MCF 10A (cell line): Measurements from ENCODE around the gene TNRC18. TPM values are rescaled to one million over a fixed set of nuclear protein-coding genes. Genes with fewer than 3 reads are reported as not detected.

ENCODE experiments used
- BruUV-seq: library from RNA; stranded (reverse); fragments of 400-500 nt; replicated peaks from 2 replicates; lab custom pipeline; 2021; lab: Mats Ljungman, UMichigan
- CTCF ChIA-PET: fragments of 300-600 bp; sonication (Branson Sonifier 250); formaldehyde crosslinking; extraction: SDS; loops from one replicate; lab custom pipeline; 2021; ENCODE audit warnings: antibody characterized with exemption, inconsistent platforms; lab: Yijun Ruan, JAX
- POLR2A ChIA-PET: fragments of 300-600, 350-650 bp; sonication (Branson Sonifier 250); formaldehyde crosslinking; extraction: SDS; loops from one replicate; lab custom pipeline; 2020; ENCODE audit warnings: antibody characterized with exemption, inconsistent platforms; lab: Yijun Ruan, JAX
- DNase-seq: peaks from one replicate; pipeline ENCODE4 v3.0.0-alpha.2; 2018; ENCODE audit not compliant: unreplicated experiment
- H3K27ac Mint-ChIP-seq: one replicate; pipeline ENCODE4 v1.8.0; 2022; ENCODE audit warnings: mild to moderate bottlenecking, low read depth, mixed read lengths; ENCODE audit not compliant: unreplicated experiment
- H3K27me3 Mint-ChIP-seq: one replicate; pipeline ENCODE4 v1.8.0; 2022; ENCODE audit warnings: mixed read lengths; ENCODE audit not compliant: insufficient read depth, unreplicated experiment
- H3K36me3 Mint-ChIP-seq: one replicate; pipeline ENCODE4 v1.8.0; 2022; ENCODE audit warnings: mild to moderate bottlenecking, moderate library complexity, mixed read lengths; ENCODE audit not compliant: insufficient read depth, unreplicated experiment
- H3K4me1 Mint-ChIP-seq: one replicate; pipeline ENCODE4 v1.8.0; 2022; ENCODE audit warnings: mixed read lengths; ENCODE audit not compliant: insufficient read depth, unreplicated experiment
- H3K4me3 Mint-ChIP-seq: one replicate; pipeline ENCODE4 v1.8.0; 2022; ENCODE audit warnings: mild to moderate bottlenecking, moderate library complexity, mixed read lengths; ENCODE audit not compliant: unreplicated experiment
- H3K9me3 Mint-ChIP-seq: one replicate; pipeline ENCODE4 v1.8.0; 2022; ENCODE audit warnings: mixed read lengths; ENCODE audit not compliant: unreplicated experiment
- CTCF ChIP-seq: fragments of 200-600 bp; IDR thresholded peaks from one replicate; pipeline ENCODE4 v1.8.0; 2022; ENCODE audit warnings: antibody characterized with exemption, mild to moderate bottlenecking; ENCODE audit not compliant: unreplicated experiment
- intact Hi-C: fragments of 100-400 bp; cut with micrococcal nuclease; formaldehyde crosslinking; loops from 2 replicates; pipeline ENCODE4 v1.14.1; 2022
- total RNA-seq: library from RNA; stranded (reverse); gene quantifications from 2 replicates; pipeline ENCODE4 v1.2.3, GENCODE V29; 2022

TNRC18 gene
- total RNA-seq, 1 experiment from 2014 or later: 132 TPM

DNA sequence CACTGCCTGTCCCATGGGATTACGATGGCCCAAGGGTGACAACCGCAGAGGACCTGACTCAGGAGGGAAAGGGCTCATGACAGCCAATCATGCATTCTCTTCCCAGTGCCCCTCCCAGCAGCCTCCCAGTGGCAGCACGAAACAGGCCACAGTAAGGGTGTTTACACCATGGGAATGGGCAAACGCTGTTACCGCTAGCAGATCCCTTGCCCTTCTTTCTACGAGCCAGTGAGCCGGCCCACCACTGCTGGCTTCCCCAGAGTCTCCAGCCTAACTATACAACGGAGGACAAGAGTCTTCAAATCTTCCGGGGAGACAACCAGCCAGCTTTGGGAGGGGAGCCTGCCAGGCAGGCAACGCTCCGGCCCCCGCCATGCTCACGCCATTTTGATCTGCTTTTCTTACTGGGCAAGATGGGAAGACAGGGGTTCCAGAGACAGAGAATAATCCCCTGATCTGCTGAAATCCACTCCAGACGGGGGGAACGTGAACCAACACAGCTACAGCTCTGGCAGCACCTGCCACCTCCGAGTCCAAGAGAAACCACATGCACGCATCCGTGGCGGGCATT is 71.1 kb downstream of the TNRC18 start:
- POLR2A ChIA-PET: no interaction called here
- no peaks in the 10 kb centered on the region for H3K9me3 Mint-ChIP-seq

GRCh38 chr7:5351507-5352265 is 71.9 kb downstream of the TNRC18 start:
- Mint-ChIP-seq H3K4me1 (peaks cover 12% of the 10 kb centered on the region), H3K27me3 (no peaks in the 10 kb centered on the region), H3K36me3 (peaks cover 84% of the 10 kb centered on the region), H3K27ac (no peak overlapping the region), H3K9me3 (no peaks in the 10 kb centered on the region), H3K4me3 (no peak overlapping the region)
- intact Hi-C loops: no loop called here
- TF ChIP-seq CTCF: no peak
- ChIA-PET POLR2A (interaction anchor here (0.5 kb wide), 1 partner anchor 297 kb away, joined by 3 read pairs; no protein-coding TSS in a partner anchor), CTCF (no interaction called here)
- no TSS peak for BruUV-seq
- DNase-seq: no peak

More for the DNA sequence above, 71.1 kb downstream of the TNRC18 start:
- no peak for DNase-seq
- no TSS peak for BruUV-seq
- no peaks in the 10 kb centered on the region for H3K27me3 Mint-ChIP-seq
- no peak for TF ChIP-seq CTCF
- CTCF ChIA-PET: interaction anchor here (0.6 to 4.1 kb wide), 2 partner anchors 14 to 709 kb away, joined by 4 to 21 read pairs; no protein-coding TSS in a partner anchor
- H3K4me3 Mint-ChIP-seq: no peak overlapping the region
- H3K27ac Mint-ChIP-seq: no peak overlapping the region
- peaks cover 12% of the 10 kb centered on the region for H3K4me1 Mint-ChIP-seq
- intact Hi-C loops: no loop called here
- peaks cover 93% of the 10 kb centered on the region for H3K36me3 Mint-ChIP-seq

GRCh38 chr7:5350600-5351385 is 72.8 kb downstream of the TNRC18 start:
- POLR2A ChIA-PET: no interaction called here
- intact Hi-C loops: no loop called here
- no peak overlapping the region for H3K4me3 Mint-ChIP-seq
- H3K27me3 Mint-ChIP-seq: no peaks in the 10 kb centered on the region
- no peak for DNase-seq
- CTCF ChIA-PET: interaction anchor here (1.4 kb wide), 1 partner anchor 15 kb away, joined by 4 read pairs; no protein-coding TSS in a partner anchor
- TF ChIP-seq CTCF: no peak
- no peaks in the 10 kb centered on the region for H3K9me3 Mint-ChIP-seq
- peaks cover 81% of the 10 kb centered on the region for H3K36me3 Mint-ChIP-seq
- H3K4me1 Mint-ChIP-seq: peaks cover 12% of the 10 kb centered on the region
- no TSS peak for BruUV-seq
- no peak overlapping the region for H3K27ac Mint-ChIP-seq

DNA sequence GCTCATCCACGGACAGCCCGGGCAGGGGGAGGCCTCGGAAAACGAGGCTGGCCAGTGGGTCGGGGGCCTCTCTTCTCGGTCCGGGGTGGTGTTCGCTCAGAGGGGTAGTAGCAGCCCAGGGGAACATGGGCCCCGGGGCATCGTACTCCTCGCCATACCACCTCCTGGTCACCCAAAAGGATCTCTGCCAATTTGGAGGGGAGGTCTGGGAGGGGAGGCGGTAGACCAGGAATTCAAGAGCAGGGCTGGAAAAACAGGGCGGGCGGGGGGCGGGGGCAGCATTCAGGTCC is 73.5 kb downstream of the TNRC18 start:
- BruUV-seq: no TSS peak
- Mint-ChIP-seq H3K27me3 (no peaks in the 10 kb centered on the region), H3K36me3 (peaks cover 81% of the 10 kb centered on the region), H3K4me1 (peaks cover 11% of the 10 kb centered on the region), H3K9me3 (no peaks in the 10 kb centered on the region), H3K27ac (no peak overlapping the region), H3K4me3 (no peak overlapping the region)
- DNase-seq: no peak
- CTCF ChIA-PET: interaction anchor here (1.4 kb wide), 1 partner anchor 16 kb away, joined by 4 read pairs; no protein-coding TSS in a partner anchor
- POLR2A ChIA-PET: no interaction called here
- TF ChIP-seq CTCF: no peak
- intact Hi-C loops: no loop called here
